Nephron progenitor cell (in vitro differentiated cells): Measurements from ENCODE around the gene MLXIP.
A peak's percentile ranks its signal among the peaks of the same experiment; 100 is the strongest.

Source experiments
- DNase-seq: peaks from one replicate; pipeline ENCODE4 v3.0.0; 2021
- H3K27ac Mint-ChIP-seq: 2 replicates; pipeline ENCODE4 v1.8.0; 2021; ENCODE audit warnings: mild to moderate bottlenecking, moderate library complexity, mixed read lengths
- H3K27me3 Mint-ChIP-seq: 2 replicates; pipeline ENCODE4 v1.8.0; 2021; ENCODE audit warnings: mild to moderate bottlenecking, low read depth, mixed read lengths; ENCODE audit not compliant: poor library complexity
- H3K36me3 Mint-ChIP-seq: 2 replicates; pipeline ENCODE4 v1.8.0; 2021; ENCODE audit warnings: low read depth, mixed read lengths
- H3K4me1 Mint-ChIP-seq: 2 replicates; pipeline ENCODE4 v1.8.0; 2021; ENCODE audit warnings: mixed read lengths
- H3K4me3 Mint-ChIP-seq: 2 replicates; pipeline ENCODE4 v1.8.0; 2021; ENCODE audit warnings: mild to moderate bottlenecking, moderate library complexity, mixed read lengths
- H3K9me3 Mint-ChIP-seq: 2 replicates; pipeline ENCODE4 v1.8.0; 2021; ENCODE audit warnings: mild to moderate bottlenecking, moderate library complexity, mixed read lengths
- CTCF ChIP-seq: fragments of 200-600 bp; sonication (generic); IDR thresholded peaks from 2 replicates; pipeline ENCODE4 v1.5.0; 2021; ENCODE audit warnings: antibody characterized with exemption

Gene MLXIP

GRCh38 chr12:122138616-122139015 is 60.1 kb downstream of the MLXIP start:
- Mint-ChIP-seq H3K27ac (peak overlapping the region; percentile 72), H3K36me3 (peaks cover 47% of the 10 kb centered on the region), H3K27me3 (peaks cover 4% of the 10 kb centered on the region), H3K4me1 (peaks cover 13% of the 10 kb centered on the region), H3K4me3 (no peak overlapping the region), H3K9me3 (peaks cover 7% of the 10 kb centered on the region)
- DNase-seq: no peak
- TF ChIP-seq CTCF: no peak

- Mint-ChIP-seq H3K36me3 (peaks cover 48% of the 10 kb centered on the region), H3K4me3 (no peak overlapping the region), H3K27me3 (peaks cover 4% of the 10 kb centered on the region), H3K9me3 (peaks cover 11% of the 10 kb centered on the region), H3K4me1 (peaks cover 13% of the 10 kb centered on the region), H3K27ac (no peak overlapping the region)
- DNase-seq: no peak
- no peak for TF ChIP-seq CTCF
Measured at GRCh38 chr12:122139266-122139665, 60.7 kb downstream of the MLXIP start.

GRCh38 chr12:122139941-122140340 is 61.4 kb downstream of the MLXIP start:
- no peak for DNase-seq
- TF ChIP-seq CTCF: no peak
- H3K4me3 Mint-ChIP-seq: no peak overlapping the region
- H3K27ac Mint-ChIP-seq: no peak overlapping the region
- peaks cover 49% of the 10 kb centered on the region for H3K36me3 Mint-ChIP-seq
- H3K9me3 Mint-ChIP-seq: peaks cover 11% of the 10 kb centered on the region
- H3K4me1 Mint-ChIP-seq: peaks cover 13% of the 10 kb centered on the region
- peaks cover 4% of the 10 kb centered on the region for H3K27me3 Mint-ChIP-seq

- H3K27me3 Mint-ChIP-seq: peaks cover 4% of the 10 kb centered on the region
Measured at GRCh38 chr12:122140467-122141257, 62.1 kb downstream of the MLXIP start.

GRCh38 chr12:122141911-122142725 is 63.6 kb downstream of the MLXIP start:
- DNase-seq: no peak
- H3K4me1 Mint-ChIP-seq: peaks cover 5% of the 10 kb centered on the region
- no peak overlapping the region for H3K27ac Mint-ChIP-seq
- H3K36me3 Mint-ChIP-seq: peaks cover 49% of the 10 kb centered on the region
- H3K9me3 Mint-ChIP-seq: peaks cover 11% of the 10 kb centered on the region
- no peak overlapping the region for H3K4me3 Mint-ChIP-seq
- peaks cover 4% of the 10 kb centered on the region for H3K27me3 Mint-ChIP-seq
- TF ChIP-seq CTCF: no peak

More at GRCh38 chr12:122140467-122141257, 62.1 kb downstream of the MLXIP start:
- Mint-ChIP-seq H3K27ac (peak overlapping the region; percentile 64), H3K9me3 (peaks cover 11% of the 10 kb centered on the region), H3K36me3 (peaks cover 49% of the 10 kb centered on the region), H3K4me3 (no peak overlapping the region), H3K4me1 (peaks cover 13% of the 10 kb centered on the region)
- TF ChIP-seq CTCF: no peak
- no peak for DNase-seq
